PFSK-1 (cell line): ENCODE measurements around the gene ZNF783.

Experiments
- POLR2AphosphoS5 ChIP-seq: IDR thresholded peaks from 2 replicates; pipeline ENCODE4 v1.6.1; 2012; ENCODE audit warnings: low read depth, mild to moderate bottlenecking, control low read depth, low read length, moderate library complexity
- TAF1 ChIP-seq: IDR thresholded peaks from 2 replicates; pipeline ENCODE4 v1.6.1; 2012; ENCODE audit warnings: low read length, control low read depth, borderline replicate concordance; ENCODE audit not compliant: insufficient read depth

GRCh38 chr7:149241696-149242095 lies 20.3 kb upstream of the ZNF783 start:
- no peak for TF ChIP-seq TAF1
- TF ChIP-seq POLR2AphosphoS5: no peak
